Measurements from ENCODE around the gene OSBPL3. TPM values are rescaled to one million over a fixed set of nuclear protein-coding genes. Genes with fewer than 3 reads are reported as not detected.

Gene OSBPL3
- total RNA-seq, 1 donor from 2014 or later, result 59.2 TPM

GRCh38 chr7:25006276-25006675 is 26.3 kb upstream of the OSBPL3 start:
- no peaks in the 10 kb centered on the region for H3K9me3 ChIP-seq
- H3K27ac ChIP-seq, result no peak overlapping the region
- TF ChIP-seq POLR2A (IDR thresholded peaks at IDR 0.05) (no peak), POLR2AphosphoS5 (IDR thresholded peaks at IDR 0.05; ENCODE audit: insufficient read depth in 1 of 2, low read depth in 1 of 2) (no peak), CTCF (IDR thresholded peaks at IDR 0.05) (no peak)
- intact Hi-C loops (cut with DNase I), result no loop called here
- H3K36me3 ChIP-seq, result no peaks in the 10 kb centered on the region
- no peaks in the 10 kb centered on the region for H3K4me1 ChIP-seq
- no peak overlapping the region for H3K4me3 ChIP-seq
- no peaks in the 10 kb centered on the region for H3K27me3 ChIP-seq
- no peak for DNase-seq (ENCODE audit: extremely low spot score in 2 of 2)

- Histone ChIP-seq H3K27ac (no peak overlapping the region), H3K9me3 (no peaks in the 10 kb centered on the region), H3K27me3 (no peaks in the 10 kb centered on the region), H3K4me1 (no peaks in the 10 kb centered on the region), H3K4me3 (no peak overlapping the region), H3K36me3 (no peaks in the 10 kb centered on the region)
- intact Hi-C loops (cut with DNase I), result no loop called here
- no peak for TF ChIP-seq CTCF (IDR thresholded peaks at IDR 0.05)
- no peak for TF ChIP-seq POLR2AphosphoS5 (IDR thresholded peaks at IDR 0.05; ENCODE audit: insufficient read depth in 1 of 2, low read depth in 1 of 2)
- no peak for TF ChIP-seq POLR2A (IDR thresholded peaks at IDR 0.05)
- no peak for DNase-seq (ENCODE audit: extremely low spot score in 2 of 2)
These were observed 25.7 kb upstream of the OSBPL3 start for GRCh38 chr7:25005658-25006057.

GRCh38 chr7:25002786-25003185 is 22.8 kb upstream of the OSBPL3 start:
- intact Hi-C loops (cut with DNase I), result no loop called here
- Histone ChIP-seq H3K36me3 (no peaks in the 10 kb centered on the region), H3K9me3 (no peaks in the 10 kb centered on the region), H3K27ac (no peak overlapping the region), H3K4me1 (no peaks in the 10 kb centered on the region), H3K4me3 (no peak overlapping the region), H3K27me3 (no peaks in the 10 kb centered on the region)
- DNase-seq (ENCODE audit: extremely low spot score in 2 of 2), result no peak
- no peak for TF ChIP-seq CTCF (IDR thresholded peaks at IDR 0.05)
- no peak for TF ChIP-seq POLR2A (IDR thresholded peaks at IDR 0.05)
- no peak for TF ChIP-seq POLR2AphosphoS5 (IDR thresholded peaks at IDR 0.05; ENCODE audit: insufficient read depth in 1 of 2, low read depth in 1 of 2)

- no peak for DNase-seq (ENCODE audit: extremely low spot score in 2 of 2)
- Histone ChIP-seq H3K27me3 (no peaks in the 10 kb centered on the region), H3K9me3 (no peaks in the 10 kb centered on the region), H3K4me3 (no peak overlapping the region), H3K4me1 (no peaks in the 10 kb centered on the region), H3K27ac (no peak overlapping the region), H3K36me3 (no peaks in the 10 kb centered on the region)
- intact Hi-C loops (cut with DNase I), result no loop called here
- no peak for TF ChIP-seq POLR2AphosphoS5 (IDR thresholded peaks at IDR 0.05; ENCODE audit: insufficient read depth in 1 of 2, low read depth in 1 of 2)
- no peak for TF ChIP-seq POLR2A (IDR thresholded peaks at IDR 0.05)
- TF ChIP-seq CTCF (IDR thresholded peaks at IDR 0.05), result no peak
These were observed 15.5 kb upstream of the OSBPL3 start for GRCh38 chr7:24995466-24995865.

- no peaks in the 10 kb centered on the region for H3K9me3 ChIP-seq
- no peaks in the 10 kb centered on the region for H3K36me3 ChIP-seq
- no peak for TF ChIP-seq POLR2AphosphoS5 (IDR thresholded peaks at IDR 0.05; ENCODE audit: insufficient read depth in 1 of 2, low read depth in 1 of 2)
- TF ChIP-seq CTCF (IDR thresholded peaks at IDR 0.05), result no peak
- DNase-seq (ENCODE audit: extremely low spot score in 2 of 2), result no peak
- H3K27ac ChIP-seq, result no peak overlapping the region
- intact Hi-C loops (cut with DNase I), result no loop called here
- no peaks in the 10 kb centered on the region for H3K27me3 ChIP-seq
- H3K4me1 ChIP-seq, result no peaks in the 10 kb centered on the region
- no peak overlapping the region for H3K4me3 ChIP-seq
These were observed 12.3 kb upstream of the OSBPL3 start for GRCh38 chr7:24992314-24992713.
